Measurements from ENCODE around the gene NUP214.
A peak's percentile ranks its signal among the peaks of the same experiment; 100 is the strongest.
"Not testable (repeated sequence)": the region's sequence is repeated elsewhere in the genome, so short reads cannot be mapped to it uniquely, and the experiment has no call there.

Gene NUP214

GRCh38 chr9:131255676-131256197, 130.4 kb downstream of the NUP214 start:
- ATAC-seq (replicated peaks) (no peak), DNase-seq (no peak)
- peak overlapping the region; percentile 89 to 92 for H3K27ac Mint-ChIP-seq
- H3K27me3 Mint-ChIP-seq, result no peaks in the 10 kb centered on the region
- peak overlapping the region; percentile 68 to 82 for H3K4me3 Mint-ChIP-seq
- H3K4me1 Mint-ChIP-seq (ENCODE audit: low read depth in 2 of 2), result peaks cover 40 to 55% of the 10 kb centered on the region in 2 donors
- H3K36me3 Mint-ChIP-seq (ENCODE audit: insufficient read depth), result peaks cover 66% of the 10 kb centered on the region
- no peaks in the 10 kb centered on the region for H3K9me3 Mint-ChIP-seq

- DNase-seq, result no peak
- H3K36me3 Mint-ChIP-seq (ENCODE audit: insufficient read depth), result peaks cover 79% of the 10 kb centered on the region
- H3K4me3 Mint-ChIP-seq, result peak overlapping the region; percentile 68 to 82
- peaks cover 44 to 54% of the 10 kb centered on the region in 2 donors for H3K4me1 Mint-ChIP-seq (ENCODE audit: low read depth in 2 of 2)
- no peaks in the 10 kb centered on the region for H3K9me3 Mint-ChIP-seq
- H3K27ac Mint-ChIP-seq, result peak overlapping the region; percentile 89 to 92
- no peaks in the 10 kb centered on the region for H3K27me3 Mint-ChIP-seq
- ATAC-seq (replicated peaks), result no peak
Observed at GRCh38 chr9:131257266-131258025, 132.1 kb downstream of the NUP214 start.

GRCh38 chr9:131258186-131258585, 132.8 kb downstream of the NUP214 start:
- no peaks in the 10 kb centered on the region for H3K27me3 Mint-ChIP-seq
- no peaks in the 10 kb centered on the region for H3K9me3 Mint-ChIP-seq
- H3K4me1 Mint-ChIP-seq (ENCODE audit: low read depth in 2 of 2), result peaks cover 45 to 52% of the 10 kb centered on the region in 2 donors
- H3K27ac Mint-ChIP-seq, result peak overlapping the region; percentile 89 to 92
- DNase-seq (no peak), ATAC-seq (replicated peaks) (no peak)
- peaks cover 79% of the 10 kb centered on the region for H3K36me3 Mint-ChIP-seq (ENCODE audit: insufficient read depth)
- peak overlapping the region; percentile 47 to 68 for H3K4me3 Mint-ChIP-seq

DNA sequence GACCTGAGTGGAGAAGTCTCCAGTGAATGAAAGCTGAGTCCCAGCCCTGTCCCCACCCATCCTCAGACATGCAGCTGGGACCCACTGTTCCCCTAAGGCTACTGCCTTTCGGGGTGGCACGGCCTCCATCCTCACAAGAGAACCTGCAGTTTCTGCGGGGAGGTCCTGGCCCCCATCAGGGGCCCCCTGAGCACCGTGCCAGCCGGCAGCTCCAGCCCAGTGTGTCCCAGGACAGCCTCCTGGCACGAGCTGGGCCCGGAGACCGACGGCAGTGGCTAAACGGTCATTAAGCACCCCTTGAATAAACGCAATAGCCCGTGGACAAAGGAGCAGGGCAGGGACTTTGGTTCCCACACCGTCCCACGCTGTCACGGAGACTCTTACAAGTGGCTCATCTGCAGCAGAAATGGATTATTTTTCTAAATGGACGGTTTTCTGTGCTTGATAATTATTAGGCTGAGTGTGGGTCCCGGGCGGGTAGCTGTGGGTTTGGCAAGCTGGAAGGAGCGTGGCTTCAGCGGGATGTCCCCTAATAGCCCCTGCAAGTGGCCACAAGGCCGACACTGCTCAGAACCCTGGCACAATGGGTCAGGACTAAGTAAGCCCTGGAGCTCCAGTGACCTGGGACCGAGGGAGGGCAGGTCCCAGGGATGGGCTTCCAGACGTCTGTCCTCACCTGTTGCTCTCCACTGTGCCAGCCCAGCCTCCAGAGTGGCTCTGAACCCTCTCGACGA, 133.5 kb downstream of the NUP214 start:
- no peak overlapping the region for H3K27ac Mint-ChIP-seq
- H3K4me3 Mint-ChIP-seq, result no peak overlapping the region
- peaks cover 43 to 51% of the 10 kb centered on the region in 2 donors for H3K4me1 Mint-ChIP-seq (ENCODE audit: low read depth in 2 of 2)
- no peaks in the 10 kb centered on the region for H3K27me3 Mint-ChIP-seq
- peaks cover 83% of the 10 kb centered on the region for H3K36me3 Mint-ChIP-seq (ENCODE audit: insufficient read depth)
- DNase-seq (no peak), ATAC-seq (replicated peaks) (no peak)
- no peaks in the 10 kb centered on the region for H3K9me3 Mint-ChIP-seq

GRCh38 chr9:131259432-131259898, 134.1 kb downstream of the NUP214 start:
- no peaks in the 10 kb centered on the region for H3K27me3 Mint-ChIP-seq
- H3K4me3 Mint-ChIP-seq, result no peak overlapping the region
- ATAC-seq (replicated peaks) (no peak), DNase-seq (no peak)
- peaks cover 89% of the 10 kb centered on the region for H3K36me3 Mint-ChIP-seq (ENCODE audit: insufficient read depth)
- peaks cover 46 to 50% of the 10 kb centered on the region in 2 donors for H3K4me1 Mint-ChIP-seq (ENCODE audit: low read depth in 2 of 2)
- H3K27ac Mint-ChIP-seq, result peak overlapping the region in 1 of 2 donors; percentile 83
- no peaks in the 10 kb centered on the region for H3K9me3 Mint-ChIP-seq

DNA sequence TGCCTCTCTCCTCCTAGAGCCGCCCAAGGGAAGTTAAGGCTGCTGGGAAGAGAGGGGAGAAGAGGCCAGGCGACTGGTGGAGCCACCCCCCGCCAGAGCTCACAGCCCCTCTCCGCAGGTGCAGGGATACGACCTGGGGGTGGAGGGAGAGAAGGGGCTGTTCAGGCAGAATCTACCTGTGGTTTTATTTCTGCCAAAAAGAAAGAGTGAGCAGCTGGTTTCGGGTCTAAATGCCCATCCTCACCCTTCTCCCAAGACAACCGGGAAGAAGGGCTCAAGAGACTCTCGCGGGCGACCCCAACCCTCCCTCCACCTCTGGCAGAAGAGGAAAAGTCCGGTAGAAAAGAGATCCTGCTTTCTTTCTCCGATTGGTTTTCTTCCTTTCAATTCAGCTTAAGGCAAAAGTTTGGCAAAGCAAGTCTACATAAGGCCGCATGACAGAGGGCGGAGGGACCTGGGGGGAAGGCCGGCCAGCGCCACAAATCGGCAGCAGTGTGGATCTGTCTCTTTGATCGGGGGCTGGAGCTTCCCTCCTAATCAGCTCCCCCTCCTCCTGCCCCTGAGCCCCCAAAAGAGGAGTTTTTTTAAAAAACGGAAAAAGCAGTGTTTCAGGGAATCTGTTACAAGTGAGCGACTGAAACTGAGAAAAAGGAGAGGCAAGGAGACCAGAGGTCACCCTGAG, 134.7 kb downstream of the NUP214 start:
- peaks cover 52% of the 10 kb centered on the region in 2 donors for H3K4me1 Mint-ChIP-seq (ENCODE audit: low read depth in 2 of 2)
- peak overlapping the region; percentile 81 to 83 for H3K27ac Mint-ChIP-seq
- ATAC-seq (replicated peaks) (no peak), DNase-seq (no peak)
- no peaks in the 10 kb centered on the region for H3K27me3 Mint-ChIP-seq
- H3K4me3 Mint-ChIP-seq, result no peak overlapping the region
- H3K9me3 Mint-ChIP-seq, result no peaks in the 10 kb centered on the region
- H3K36me3 Mint-ChIP-seq (ENCODE audit: insufficient read depth), result peaks cover 95% of the 10 kb centered on the region

GRCh38 chr9:131260751-131261452, 135.5 kb downstream of the NUP214 start:
- Mint-ChIP-seq H3K27ac (peak overlapping the region; percentile 81 to 83), H3K9me3 (no peaks in the 10 kb centered on the region), H3K36me3 (ENCODE audit: insufficient read depth) (peaks cover 93% of the 10 kb centered on the region), H3K4me1 (ENCODE audit: low read depth in 2 of 2) (peaks cover 56 to 59% of the 10 kb centered on the region in 2 donors), H3K27me3 (no peaks in the 10 kb centered on the region), H3K4me3 (no peak overlapping the region)
- no peak for DNase-seq
- ATAC-seq (replicated peaks), result no peak

GRCh38 chr9:131262327-131263032, 137.1 kb downstream of the NUP214 start:
- ATAC-seq (replicated peaks), result no peak
- Mint-ChIP-seq H3K4me1 (ENCODE audit: low read depth in 2 of 2) (peaks cover 60 to 67% of the 10 kb centered on the region in 2 donors), H3K4me3 (peak overlapping the region; percentile 52 to 57), H3K36me3 (ENCODE audit: insufficient read depth) (peaks cover 85% of the 10 kb centered on the region), H3K9me3 (no peaks in the 10 kb centered on the region), H3K27me3 (no peaks in the 10 kb centered on the region), H3K27ac (peak overlapping the region; percentile 32 to 98)
- DNase-seq, result no peak

- peak overlapping the region; percentile 52 to 57 for H3K4me3 Mint-ChIP-seq
- ATAC-seq (replicated peaks); DNase-seq; H3K9me3 Mint-ChIP-seq; H3K27me3 Mint-ChIP-seq: not testable (repeated sequence)
- H3K4me1 Mint-ChIP-seq (ENCODE audit: low read depth in 2 of 2), result peaks cover 55 to 64% of the 10 kb centered on the region in 2 donors
- H3K27ac Mint-ChIP-seq, result peak overlapping the region; percentile 32 to 98
- H3K36me3 Mint-ChIP-seq (ENCODE audit: insufficient read depth), result peaks cover 85% of the 10 kb centered on the region
Observed at GRCh38 chr9:131263033-131263343, 137.6 kb downstream of the NUP214 start.

DNA sequence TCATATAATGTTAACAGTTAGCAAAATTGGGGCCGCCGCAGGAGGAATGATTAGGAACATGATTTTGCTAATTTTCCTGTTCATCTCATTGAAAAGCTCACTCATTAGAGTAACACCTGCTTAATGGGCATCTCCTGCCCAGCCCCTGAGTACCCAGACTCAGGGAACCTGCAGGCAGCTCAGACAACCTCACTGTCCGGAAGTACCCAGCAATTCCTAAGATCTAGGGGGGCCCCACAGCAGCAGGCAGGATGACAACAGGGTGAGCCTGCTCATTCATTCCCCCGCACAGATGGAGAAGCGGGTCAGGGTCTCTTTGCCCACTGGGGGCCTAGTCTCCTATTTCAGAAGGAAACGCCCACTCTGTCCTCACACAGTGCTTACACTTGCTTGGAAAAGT, 138.3 kb downstream of the NUP214 start:
- peaks cover 86% of the 10 kb centered on the region for H3K36me3 Mint-ChIP-seq (ENCODE audit: insufficient read depth)
- DNase-seq, result no peak
- peaks cover 57 to 62% of the 10 kb centered on the region in 2 donors for H3K4me1 Mint-ChIP-seq (ENCODE audit: low read depth in 2 of 2)
- peak overlapping the region in 1 of 2 donors; percentile 98 for H3K27ac Mint-ChIP-seq
- no peaks in the 10 kb centered on the region for H3K9me3 Mint-ChIP-seq
- no peaks in the 10 kb centered on the region for H3K27me3 Mint-ChIP-seq
- ATAC-seq (replicated peaks), result no peak
- H3K4me3 Mint-ChIP-seq, result peak overlapping the region; percentile 97

DNA sequence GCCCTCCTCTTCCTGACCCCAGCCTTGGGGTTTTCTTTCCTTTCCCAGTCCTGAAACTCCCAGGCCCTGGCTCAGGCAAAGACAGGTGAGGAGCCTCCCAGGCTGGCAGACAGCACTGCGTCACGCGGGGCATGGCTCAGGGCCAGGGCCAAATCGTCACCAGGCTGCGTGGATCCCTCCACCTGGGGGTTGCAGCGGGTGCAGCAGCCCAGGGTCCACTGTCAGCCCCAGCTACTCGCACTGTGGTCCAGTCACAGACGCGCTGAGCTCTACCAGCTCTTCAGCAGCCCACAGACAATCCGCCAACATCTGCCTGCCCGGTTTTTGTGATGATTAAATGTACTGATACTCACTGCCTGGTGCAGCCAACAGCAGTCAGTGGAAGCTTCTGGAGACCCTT, 138.8 kb downstream of the NUP214 start:
- no peaks in the 10 kb centered on the region for H3K9me3 Mint-ChIP-seq
- peaks cover 87% of the 10 kb centered on the region for H3K36me3 Mint-ChIP-seq (ENCODE audit: insufficient read depth)
- ATAC-seq (replicated peaks), result peak; percentile 49
- no peaks in the 10 kb centered on the region for H3K27me3 Mint-ChIP-seq
- peak overlapping the region; percentile 98 for H3K27ac Mint-ChIP-seq
- peak in 1 of 3 experiments; percentile 38 for DNase-seq
- H3K4me3 Mint-ChIP-seq, result peak overlapping the region; percentile 97
- peaks cover 59 to 62% of the 10 kb centered on the region in 2 donors for H3K4me1 Mint-ChIP-seq (ENCODE audit: low read depth in 2 of 2)
